K562 treated with DMSO at 1 percent for 4 hours (cell line): ENCODE results near the gene PROK2. TPM values are rescaled to one million over a fixed set of nuclear protein-coding genes. Genes with fewer than 3 reads are reported as not detected.

Source experiments
- total RNA-seq: library from RNA; unstranded; fragments of 300-600 nt; gene quantifications from 2 replicates; pipeline ENCODE4 v1.2.3, GENCODE V29; 2022; ENCODE audit not compliant: insufficient read depth

PROK2 gene
- total RNA-seq, result not detected in 2 replicates

GRCh38 chr3:71784914-71785531 is at the start of gene PROK2:
PROK2 (minus strand) TSS chr3:71785148; CDS start chr3:71785052, 96 bp downstream.

GRCh38 chr3:71753701-71754609 is 31.0 kb downstream of the PROK2 start, which contains the start of gene GPR27:
GPR27 (plus strand) TSS chr3:71753855; CDS start chr3:71754050, 195 bp downstream.

GRCh38 chr3:71725271-71725991 is 59.5 kb downstream of the PROK2 start, which contains the start of gene EIF4E3:
EIF4E3 (minus strand) TSS chr3:71725402; CDS start chr3:71725367, 35 bp downstream.

Other genes starting within 250 kb of the PROK2 start
- gene FOXP1, start 201.4 kb downstream of the PROK2 start, total RNA-seq, result 8.6 and 9.3 TPM in 2 replicates
- 1.1 and 1.9 TPM in 2 replicates for gene EIF4E3, start 59.7 kb downstream of the PROK2 start, total RNA-seq
- gene GPR27, start 31.3 kb downstream of the PROK2 start, total RNA-seq, result not detected in 2 replicates